ENCODE measurements around the gene GLP2R.

- no peak for TF ChIP-seq CTCF (conservative IDR thresholded peaks at IDR 0.05; ENCODE audit: low read depth, low read length)
- no peak for TF ChIP-seq EZH2phosphoT487 (IDR thresholded peaks at IDR 0.05; ENCODE audit: borderline replicate concordance, low read length)
Measured at GRCh38 chr17:9900784-9901183, 75.1 kb downstream of the GLP2R start.

All from PC-3 (cell line).